Brain pericyte (primary cell): ENCODE results near the gene YWHAG.
"Not testable (repeated sequence)": the region's sequence is repeated elsewhere in the genome, so short reads cannot be mapped to it uniquely, and the experiment has no call there.

Experiments
- DNase-seq: peaks from one replicate; pipeline ENCODE4 v3.0.0-alpha.2; 2012; ENCODE audit warnings: low read depth, low spot score

The YWHAG gene

GRCh38 chr7:76358481-76359110 is at the start of gene YWHAG:
Gene YWHAG (minus strand): TSS chr7:76358991. CDS start chr7:76358808, 183 bp downstream.
- no peak for DNase-seq

GRCh38 chr7:76408121-76408560 is 49.4 kb upstream of the YWHAG start:
- DNase-seq, result no peak

GRCh38 chr7:76407718-76408117 is 48.9 kb upstream of the YWHAG start:
- no peak for DNase-seq

DNA sequence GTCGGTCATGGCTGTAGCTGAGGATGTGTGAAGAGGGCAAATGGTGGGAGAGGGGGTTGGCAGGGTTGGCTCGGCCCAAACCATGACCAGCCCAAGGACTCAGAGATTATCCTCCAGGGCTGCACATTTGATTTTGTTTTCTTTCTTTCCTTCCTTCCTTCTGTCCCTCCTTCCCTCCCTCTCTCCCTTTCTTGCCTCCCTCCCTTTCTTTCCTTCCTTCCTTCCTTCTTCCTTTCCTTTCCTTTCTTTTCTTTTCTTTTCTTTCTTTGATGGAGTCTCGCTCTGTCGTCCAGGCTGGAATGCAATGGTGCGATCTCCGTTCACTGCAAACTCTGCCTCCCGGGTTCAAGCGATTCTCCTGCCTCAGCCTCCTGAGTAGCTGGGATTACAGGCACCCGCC is 46.9 kb upstream of the YWHAG start:
- no peak for DNase-seq

- DNase-seq, result no peak
Measured at GRCh38 chr7:76403780-76404494, 45.1 kb upstream of the YWHAG start.

DNA sequence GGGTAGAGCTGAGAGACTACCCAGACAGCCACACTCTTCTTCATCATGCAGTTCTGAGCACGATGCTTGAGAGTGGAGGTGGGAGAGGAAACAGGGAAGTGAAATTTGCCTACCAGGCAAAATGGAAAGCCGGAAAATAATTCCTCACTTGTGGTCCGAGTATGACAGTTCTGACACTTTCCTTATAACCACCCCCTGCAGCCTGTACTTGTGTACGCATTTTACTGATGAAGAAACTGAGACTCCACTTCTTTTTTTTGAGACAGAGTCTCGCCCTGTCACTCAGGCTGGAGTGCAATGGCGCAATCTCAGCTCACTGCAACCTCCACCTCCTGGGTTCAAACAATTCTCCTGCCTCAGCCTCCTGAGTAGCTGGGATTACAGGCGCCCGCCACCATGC is 44.3 kb upstream of the YWHAG start:
- DNase-seq, result not testable (repeated sequence)

DNA sequence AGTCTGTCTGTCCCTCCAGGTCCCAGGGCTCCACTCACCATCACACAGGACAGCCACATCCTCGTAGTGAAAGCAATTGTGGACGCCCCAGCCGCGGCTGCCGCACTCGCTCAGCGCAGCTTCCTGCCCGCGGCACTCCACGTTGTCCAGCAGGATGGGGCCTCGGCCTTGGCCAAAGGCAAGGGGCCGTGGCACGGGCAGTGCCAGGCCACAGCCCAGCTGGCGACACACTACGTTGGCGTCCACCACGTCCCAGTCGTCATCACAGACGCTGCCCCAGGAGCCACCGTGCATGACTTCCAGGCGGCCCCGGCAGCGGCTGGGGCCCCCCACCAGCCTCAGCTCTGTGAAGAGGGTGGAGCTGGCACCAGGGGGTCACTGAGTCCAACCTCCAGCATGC is 41.5 kb upstream of the YWHAG start:
- DNase-seq, result no peak

GRCh38 chr7:76397409-76398183 is 38.8 kb upstream of the YWHAG start:
- DNase-seq, result no peak

DNA sequence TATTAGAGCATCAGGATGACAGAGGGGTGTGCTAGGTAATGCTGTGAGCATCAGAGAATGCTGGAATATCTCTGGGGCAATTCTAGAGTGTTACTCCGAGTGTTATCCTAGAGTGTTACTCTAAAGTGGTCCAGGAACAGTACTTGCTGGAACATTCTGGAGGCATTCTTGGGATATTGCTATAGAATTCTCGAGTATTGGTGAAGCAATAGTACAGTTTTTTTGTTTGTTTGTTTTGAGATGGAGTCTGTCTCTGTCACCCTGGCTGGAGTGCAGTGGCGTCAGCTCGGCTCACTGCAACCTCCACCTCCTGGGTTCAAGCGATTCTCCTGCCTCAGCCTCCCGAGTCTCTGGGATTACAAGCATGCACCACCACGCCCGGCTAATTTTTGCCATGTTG is 38.1 kb upstream of the YWHAG start:
- DNase-seq, result no peak

DNA sequence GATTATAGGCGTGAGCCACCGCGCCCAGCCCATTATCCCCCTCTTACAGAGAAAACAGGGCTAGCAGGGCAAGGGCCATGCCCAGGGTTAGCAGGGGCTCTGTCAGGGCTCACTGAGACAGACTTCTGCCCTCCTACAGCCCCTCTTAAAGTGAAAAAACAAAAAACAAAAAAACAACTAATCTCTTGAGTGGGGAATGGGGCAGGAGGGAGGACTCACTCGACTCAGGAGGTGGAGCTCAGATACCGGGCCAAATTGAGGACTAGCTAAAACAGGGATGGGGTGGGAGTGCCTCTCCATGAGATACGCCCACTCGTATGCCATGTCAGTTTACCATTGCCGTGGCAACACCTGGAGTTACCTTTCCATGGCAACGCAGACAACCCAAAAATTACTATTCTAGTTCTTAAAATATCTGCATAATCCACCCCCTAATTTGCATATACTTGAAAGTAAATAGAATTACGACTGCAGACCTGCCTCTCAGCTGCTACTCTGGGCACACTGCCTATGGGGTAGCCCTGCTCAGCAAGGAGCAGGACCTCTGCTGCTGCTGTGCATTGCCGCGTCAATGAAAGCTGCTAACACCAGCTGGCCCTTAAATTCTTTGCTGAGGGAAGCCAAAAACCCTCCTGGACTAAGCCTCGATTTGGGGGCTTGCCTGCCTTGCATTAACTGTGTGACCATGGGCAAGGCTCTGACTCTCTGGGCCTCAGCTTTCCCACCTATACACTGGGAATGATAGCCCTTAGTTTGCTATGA is 37.4 kb upstream of the YWHAG start:
- DNase-seq, result no peak

DNA sequence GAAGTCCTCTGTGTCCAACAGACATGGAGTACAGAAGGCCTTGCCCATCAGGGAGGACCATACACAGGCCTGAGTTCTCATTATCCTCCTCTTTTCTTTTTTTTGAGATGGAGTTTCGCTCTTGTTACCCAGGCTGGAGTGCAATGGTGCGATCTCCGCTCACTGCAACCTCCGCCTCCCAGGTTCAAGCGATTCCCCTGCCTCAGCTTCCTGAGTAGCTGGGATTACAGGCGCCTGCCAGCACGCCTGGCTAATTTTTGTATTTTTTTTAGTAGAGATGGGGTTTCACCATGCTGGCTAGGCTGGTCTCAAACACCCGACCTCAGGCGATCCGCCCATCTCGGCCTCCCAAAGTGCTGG is 36.8 kb upstream of the YWHAG start:
- DNase-seq, result not testable (repeated sequence)

- no peak for DNase-seq
Measured at GRCh38 chr7:76394957-76395356, 36.2 kb upstream of the YWHAG start.

DNA sequence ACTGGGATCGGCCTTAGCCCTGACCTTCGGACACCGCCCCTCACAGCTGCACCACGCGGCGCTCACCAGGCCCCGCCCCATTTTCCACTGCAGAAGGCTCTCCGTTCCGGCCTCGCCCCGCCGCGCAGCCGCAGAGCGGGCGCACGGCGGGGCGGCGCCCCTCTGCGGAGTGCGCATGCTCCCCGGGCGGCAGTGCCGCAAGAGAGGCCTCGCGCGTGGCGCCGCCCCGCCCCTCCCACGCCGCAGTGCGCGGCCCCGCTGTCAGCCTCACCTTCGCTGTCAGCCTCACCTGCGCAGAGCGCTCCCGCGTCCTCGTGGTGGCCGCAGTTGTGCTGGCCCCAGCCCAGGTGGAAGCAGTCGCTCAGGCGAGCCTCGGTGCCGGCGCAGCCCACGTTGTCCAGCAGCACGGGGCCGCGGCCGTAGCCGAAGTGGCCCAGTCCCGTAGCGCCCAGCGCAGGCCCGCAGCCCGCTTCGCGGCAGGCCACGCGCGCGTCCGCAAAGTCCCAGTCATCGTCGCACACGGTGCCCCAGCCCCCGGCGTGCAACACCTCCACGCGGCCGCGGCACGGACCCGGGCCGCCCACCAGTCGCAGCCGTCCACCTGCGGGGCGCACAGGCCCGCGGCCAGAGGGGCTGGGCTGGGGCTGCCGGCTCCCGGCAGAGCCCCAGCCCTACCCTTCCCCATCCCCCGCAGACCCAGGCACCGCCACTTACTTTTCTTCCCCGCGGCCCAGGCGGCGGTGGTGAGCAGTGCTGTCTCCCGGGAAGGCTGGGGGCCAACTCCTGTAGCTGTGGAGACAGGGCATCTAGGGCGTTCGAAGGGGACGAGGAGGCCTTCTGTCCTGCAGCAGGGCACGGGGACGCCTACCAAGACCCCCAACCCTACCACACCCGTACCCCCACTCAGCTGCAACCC is 34.6 kb upstream of the YWHAG start:
- DNase-seq, result no peak

DNA sequence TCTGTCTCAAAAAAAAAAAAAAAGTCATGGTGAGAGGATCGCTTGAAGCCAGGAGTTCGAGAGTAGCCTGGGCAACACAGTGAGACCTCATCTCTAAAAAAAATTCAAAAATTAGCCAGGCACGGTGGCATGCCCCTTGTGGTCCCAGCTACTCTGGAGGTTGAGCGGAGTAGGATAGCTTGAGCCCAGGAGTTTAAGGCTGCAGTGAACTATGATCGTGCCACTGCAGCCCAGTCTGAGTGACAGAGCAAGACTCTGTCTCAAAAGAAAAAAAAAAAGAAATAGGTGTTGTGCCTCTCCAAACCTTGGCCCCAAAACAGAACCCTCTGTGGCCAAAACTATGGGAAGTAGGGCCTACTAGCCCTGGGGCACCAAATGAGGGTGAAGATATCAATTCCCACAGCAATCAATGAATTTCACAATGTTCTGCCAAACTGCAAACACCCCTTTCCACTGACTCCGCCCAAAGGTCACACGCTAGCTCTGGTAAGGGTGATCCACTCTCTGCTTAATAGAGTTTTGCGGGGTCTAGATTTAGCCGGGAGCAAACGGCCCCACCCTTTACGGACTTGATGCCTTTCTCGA is 33.8 kb upstream of the YWHAG start:
- no peak for DNase-seq

GRCh38 chr7:76390092-76390491 is 31.3 kb upstream of the YWHAG start:
- no peak for DNase-seq

GRCh38 chr7:76387789-76388188 is 29.0 kb upstream of the YWHAG start:
- DNase-seq, result not testable (repeated sequence)

GRCh38 chr7:76386691-76387260 is 28.0 kb upstream of the YWHAG start:
- no peak for DNase-seq

GRCh38 chr7:76383089-76383944 is 24.5 kb upstream of the YWHAG start:
- DNase-seq, result no peak

- DNase-seq, result no peak
Measured at GRCh38 chr7:76381814-76382213, 23.0 kb upstream of the YWHAG start.
